GM12891 (cell line): Measurements from ENCODE around the gene RNF187.
"Not testable (repeated sequence)": the region's sequence is repeated elsewhere in the genome, so short reads cannot be mapped to it uniquely, and the experiment has no call there.

Experiments used
- DNase-seq: peaks from one replicate; pipeline ENCODE4 v3.0.0; 2011; ENCODE audit warnings: low spot score; ENCODE audit not compliant: insufficient read length
- FAIRE-seq: peaks from 2 replicates; lab custom pipeline; 2011; peaks lifted over from hg19 to GRCh38; lab: Jason Lieb, UNC
- PAX5 ChIP-seq: IDR thresholded peaks from 2 replicates; pipeline ENCODE4 v1.6.1; 2011; ENCODE audit warnings: low read length, moderate library complexity, mild to moderate bottlenecking; ENCODE audit not compliant: insufficient read depth, severe bottlenecking
- POLR2A ChIP-seq: IDR thresholded peaks from 2 replicates; pipeline ENCODE4 v1.6.1; 2011; ENCODE audit warnings: low read depth, low read length, control low read depth
- POLR2AphosphoS5 ChIP-seq: IDR thresholded peaks from 2 replicates; pipeline ENCODE4 v1.6.1; 2011; ENCODE audit warnings: low read depth, low read length, control low read depth
- POU2F2 ChIP-seq: IDR thresholded peaks from 2 replicates; pipeline ENCODE4 v1.6.1; 2011; ENCODE audit warnings: low read depth, mild to moderate bottlenecking, control low read depth, low read length, moderate library complexity
- SPI1 ChIP-seq: IDR thresholded peaks from 2 replicates; pipeline ENCODE4 v1.6.1; 2011; ENCODE audit warnings: low read depth, low read length, control low read depth
- TAF1 ChIP-seq: IDR thresholded peaks from 2 replicates; pipeline ENCODE4 v1.6.1; 2011; ENCODE audit warnings: low read depth, low read length, control low read depth

Gene RNF187

GRCh38 chr1:228459091-228459993, 27.8 kb upstream of the RNF187 start:
- FAIRE-seq, result peak; percentile 87
- TF ChIP-seq PAX5 (no peak), SPI1 (no peak), POU2F2 (0 out of 2 replicates have a peak, but pooled peaks have one; percentile 52), POLR2AphosphoS5 (no peak), POLR2A (no peak)
- DNase-seq, result peak; percentile 43

- no peak for TF ChIP-seq SPI1
- TF ChIP-seq POLR2A, result no peak
- no peak for TF ChIP-seq POU2F2
- TF ChIP-seq POLR2AphosphoS5, result no peak
- TF ChIP-seq PAX5, result no peak
- no peak for TF ChIP-seq TAF1
- no peak for FAIRE-seq
- DNase-seq, result no peak
Measured at GRCh38 chr1:228460821-228461220, 26.4 kb upstream of the RNF187 start.

- FAIRE-seq (no peak), DNase-seq (no peak)
- TF ChIP-seq POLR2AphosphoS5, result no peak
- no peak for TF ChIP-seq TAF1
- no peak for TF ChIP-seq PAX5
- TF ChIP-seq POLR2A, result no peak
- TF ChIP-seq POU2F2, result no peak
- no peak for TF ChIP-seq SPI1
Measured at GRCh38 chr1:228462560-228462959, 24.6 kb upstream of the RNF187 start.

- DNase-seq, result no peak
- TF ChIP-seq POLR2AphosphoS5 (no peak), PAX5 (no peak)
- FAIRE-seq, result no peak
Measured at GRCh38 chr1:228463009-228463558, 24.1 kb upstream of the RNF187 start.

DNA sequence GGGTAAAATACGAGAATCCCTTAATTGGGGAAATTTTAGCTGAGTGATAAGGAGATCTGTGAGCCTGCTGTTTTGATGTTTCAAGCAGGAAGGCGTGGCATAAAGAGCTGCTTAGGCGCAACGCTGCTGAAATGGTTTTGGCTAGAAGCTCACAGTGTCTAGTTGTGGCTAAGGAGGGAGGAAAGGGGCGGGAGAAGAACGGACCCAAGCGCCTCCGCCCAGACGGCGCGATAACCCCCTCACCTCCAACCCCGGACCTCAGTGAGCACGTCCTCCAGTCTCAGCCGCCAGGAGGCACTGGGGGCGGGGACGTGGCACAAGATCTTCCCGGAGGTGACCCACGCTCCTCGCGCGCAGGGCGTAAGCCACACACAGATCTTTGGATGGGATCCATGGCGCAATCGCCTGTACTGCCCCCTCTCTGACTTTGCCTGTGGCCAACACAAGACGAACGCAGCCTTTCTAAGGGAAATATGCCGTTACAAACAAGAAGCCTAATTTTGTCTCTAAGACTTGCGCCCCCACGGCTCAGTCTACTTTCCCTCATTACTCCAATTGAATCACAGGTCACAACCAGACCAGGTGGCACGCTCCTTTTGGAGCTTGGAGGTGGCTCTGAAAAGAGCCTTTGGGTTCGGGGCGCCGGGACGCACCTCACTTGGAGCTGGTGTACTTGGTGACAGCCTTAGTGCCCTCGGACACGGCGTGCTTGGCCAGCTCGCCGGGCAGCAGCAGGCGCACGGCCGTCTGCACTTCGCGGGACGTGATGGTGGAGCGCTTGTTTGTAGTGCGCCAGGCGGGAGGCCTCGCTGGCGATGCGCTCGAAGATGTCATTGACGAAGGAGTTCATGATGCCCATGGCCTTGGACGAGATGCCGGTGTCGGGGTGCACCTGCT, 23.4 kb upstream of the RNF187 start:
- TF ChIP-seq PAX5, result no peak
- no peak for TF ChIP-seq POLR2A
- TF ChIP-seq SPI1, result no peak
- peak; percentile 93 for FAIRE-seq

DNA sequence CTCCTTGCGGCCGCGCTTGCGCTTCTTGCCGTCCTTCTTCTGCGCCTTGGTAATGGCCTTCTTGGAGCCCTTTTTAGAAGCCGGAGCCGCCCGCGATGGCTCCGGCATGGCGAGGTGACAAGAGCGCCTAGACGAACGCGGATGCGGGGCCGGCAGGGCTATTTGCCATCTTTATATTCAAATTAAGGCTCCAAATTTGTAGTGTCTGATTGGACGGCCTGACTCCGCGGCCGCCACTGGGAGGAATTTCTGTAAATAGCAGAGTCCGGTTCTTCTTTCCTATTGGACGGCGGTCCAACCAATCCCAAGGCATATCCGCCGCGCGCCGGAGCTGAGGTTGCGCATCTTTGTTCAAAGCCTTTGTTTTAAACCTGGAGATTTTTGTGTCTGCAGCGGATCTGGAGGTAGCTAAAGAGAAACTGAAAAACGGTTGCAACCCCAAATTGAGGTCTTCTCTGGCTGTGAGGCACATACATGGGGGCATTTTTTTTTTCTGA, 22.6 kb upstream of the RNF187 start:
- DNase-seq, result peak; percentile 62
- no peak for TF ChIP-seq POLR2A
- no peak for TF ChIP-seq POLR2AphosphoS5
- no peak for TF ChIP-seq POU2F2
- no peak; the same call in 1 of the 2 replicates for TF ChIP-seq TAF1
- no peak for TF ChIP-seq PAX5
- no peak for TF ChIP-seq SPI1
- peak; percentile 47 for FAIRE-seq

More for the DNA sequence above, 23.4 kb upstream of the RNF187 start:
- peak; percentile 57 for DNase-seq

- TF ChIP-seq POLR2AphosphoS5, result no peak
- TF ChIP-seq SPI1, result no peak
- TF ChIP-seq PAX5, result no peak
- TF ChIP-seq TAF1, result no peak
- no peak for TF ChIP-seq POLR2A
- TF ChIP-seq POU2F2, result no peak
- FAIRE-seq (no peak), DNase-seq (no peak)
Measured at GRCh38 chr1:228465141-228465540, 22.0 kb upstream of the RNF187 start.

GRCh38 chr1:228465571-228466146, 21.5 kb upstream of the RNF187 start:
- TF ChIP-seq SPI1, result no peak
- no peak for TF ChIP-seq TAF1
- TF ChIP-seq POLR2AphosphoS5, result no peak
- TF ChIP-seq POLR2A, result no peak
- TF ChIP-seq PAX5, result no peak
- DNase-seq (no peak), FAIRE-seq (no peak)

- not testable (repeated sequence) for DNase-seq, FAIRE-seq
Measured at GRCh38 chr1:228468188-228468587, 19.0 kb upstream of the RNF187 start.
